Transverse colon (tissue), 3 donors: Measurements from ENCODE around the gene IFT122.

Experiments used
- CTCF ChIP-seq, 5 experiments: fragments of 200-600 bp in 3 of 5; fragments of 450-650 bp in 2 of 5; sonication (generic) in 3 of 5; IDR thresholded peaks; 1 replicate in 2 of 5; 2 replicates in 3 of 5; pipeline ENCODE4 v1.5.1; 2016 to 2017; ENCODE audit warnings: antibody characterized with exemption in 5 of 5, inconsistent platforms in 3 of 5, mild to moderate bottlenecking in 2 of 5, moderate library complexity in 1 of 5
- EP300 ChIP-seq: sonication (generic); formaldehyde crosslinking; IDR thresholded peaks from one replicate; pipeline ENCODE4 v1.6.1; 2017; ENCODE audit warnings: antibody characterized with exemption, low read depth

GRCh38 chr3:129512595-129512994 is 72.6 kb downstream of the IFT122 start:
- TF ChIP-seq CTCF (IDR thresholded peaks at IDR 0.05) (no peak), EP300 (no peak)
